Activated CD8-positive, alpha-beta memory T cell treated with anti-CD3 and anti-CD28 coated beads, Interleukin-2, amount 10 ng/mL, durations not matched to agents 7 days and 5 days (primary cell): ENCODE measurements around the gene TBL1X. TPM values are rescaled to one million over a fixed set of nuclear protein-coding genes. Genes with fewer than 3 reads are reported as not detected.
"Not testable (repeated sequence)": the region's sequence is repeated elsewhere in the genome, so short reads cannot be mapped to it uniquely, and the experiment has no call there.

Experiments
- ATAC-seq: fragments of 150-1000 bp; cut with Tn5 transposase; one replicate; pipeline ENCODE4 v1.10.0; 2021; ENCODE audit warnings: moderate library complexity
- CTCF ChIA-PET: fragments of 350-600 bp; sonication (Branson Sonifier 250); formaldehyde crosslinking; loops from one replicate; lab custom pipeline; 2021; ENCODE audit warnings: antibody characterized with exemption; lab: Charles Lee
- DNase-seq: peaks from one replicate; pipeline ENCODE4 v3.0.0-alpha.2; 2020
- H3K27ac Mint-ChIP-seq: one replicate; pipeline ENCODE4 v1.8.0; 2021; ENCODE audit warnings: mild to moderate bottlenecking, mixed read lengths
- H3K27me3 Mint-ChIP-seq: one replicate; pipeline ENCODE4 v1.8.0; 2021; ENCODE audit warnings: mixed read lengths
- H3K36me3 Mint-ChIP-seq: one replicate; pipeline ENCODE4 v1.8.0; 2021; ENCODE audit warnings: mild to moderate bottlenecking, mixed read lengths
- H3K4me1 Mint-ChIP-seq: one replicate; pipeline ENCODE4 v1.8.0; 2021; ENCODE audit warnings: mixed read lengths
- H3K4me3 Mint-ChIP-seq: one replicate; pipeline ENCODE4 v1.8.0; 2021; ENCODE audit warnings: mild to moderate bottlenecking, moderate library complexity, mixed read lengths
- H3K9me3 Mint-ChIP-seq: one replicate; pipeline ENCODE4 v1.8.0; 2022; ENCODE audit warnings: low read depth, mixed read lengths
- total RNA-seq, 2 experiments: library from RNA; stranded (reverse); gene quantifications; one replicate each; pipeline ENCODE4 v1.2.3, GENCODE V29; 2021

Gene TBL1X
- total RNA-seq, 2 experiments from 2014 or later = 33.2 to 35.5 TPM

- no peaks in the 10 kb centered on the region for H3K27me3 Mint-ChIP-seq
- H3K27ac Mint-ChIP-seq = no peak overlapping the region
- H3K4me3 Mint-ChIP-seq = no peak overlapping the region
- H3K9me3 Mint-ChIP-seq = no peaks in the 10 kb centered on the region
- peaks cover 36% of the 10 kb centered on the region for H3K4me1 Mint-ChIP-seq
- CTCF ChIA-PET = no interaction called here
- ATAC-seq (no peak), DNase-seq (no peak)
- H3K36me3 Mint-ChIP-seq = peaks cover 17% of the 10 kb centered on the region
Measured at GRCh38 chrX:9467146-9467545, 2.3 kb downstream of the TBL1X start.

DNA sequence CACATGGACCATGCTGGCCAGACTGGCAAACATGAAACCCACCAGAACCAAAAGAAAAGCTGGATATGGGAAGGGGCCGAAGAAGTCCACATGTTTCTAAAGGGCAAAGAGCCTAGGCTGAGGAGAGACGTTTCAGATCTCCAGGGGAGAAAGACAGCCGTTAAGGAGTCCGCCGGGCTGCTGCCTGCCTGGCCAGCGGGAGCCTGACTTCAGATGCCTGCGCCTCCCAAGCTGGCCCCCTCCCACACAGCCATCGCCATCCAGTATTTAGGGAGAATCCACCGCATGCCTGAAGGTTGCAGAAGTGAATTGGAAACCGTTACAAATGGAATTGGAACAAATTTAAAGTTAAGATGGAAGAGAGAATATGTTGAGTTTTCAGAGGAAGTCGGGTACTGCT lies 2.9 kb downstream of the TBL1X start:
- no peaks in the 10 kb centered on the region for H3K9me3 Mint-ChIP-seq
- H3K27ac Mint-ChIP-seq = no peak overlapping the region
- peaks cover 30% of the 10 kb centered on the region for H3K4me1 Mint-ChIP-seq
- DNase-seq (no peak), ATAC-seq (no peak)
- peaks cover 17% of the 10 kb centered on the region for H3K36me3 Mint-ChIP-seq
- CTCF ChIA-PET = no interaction called here
- H3K4me3 Mint-ChIP-seq = no peak overlapping the region
- H3K27me3 Mint-ChIP-seq = no peaks in the 10 kb centered on the region

- Mint-ChIP-seq H3K9me3 (no peaks in the 10 kb centered on the region), H3K4me1 (peaks cover 32% of the 10 kb centered on the region), H3K4me3 (no peak overlapping the region), H3K27ac (no peak overlapping the region), H3K27me3 (no peaks in the 10 kb centered on the region), H3K36me3 (peaks cover 50% of the 10 kb centered on the region)
- ATAC-seq (no peak), DNase-seq (no peak)
- CTCF ChIA-PET = no interaction called here
Measured at GRCh38 chrX:9471571-9471985, 6.7 kb downstream of the TBL1X start.

- H3K27me3 Mint-ChIP-seq = no peaks in the 10 kb centered on the region
- peaks cover 19% of the 10 kb centered on the region for H3K4me1 Mint-ChIP-seq
- H3K4me3 Mint-ChIP-seq = no peak overlapping the region
- no peaks in the 10 kb centered on the region for H3K9me3 Mint-ChIP-seq
- peaks cover 60% of the 10 kb centered on the region for H3K36me3 Mint-ChIP-seq
- DNase-seq (no peak), ATAC-seq (no peak)
- CTCF ChIA-PET = no interaction called here
- H3K27ac Mint-ChIP-seq = no peak overlapping the region
Measured at GRCh38 chrX:9473708-9474107, 8.8 kb downstream of the TBL1X start.

DNA sequence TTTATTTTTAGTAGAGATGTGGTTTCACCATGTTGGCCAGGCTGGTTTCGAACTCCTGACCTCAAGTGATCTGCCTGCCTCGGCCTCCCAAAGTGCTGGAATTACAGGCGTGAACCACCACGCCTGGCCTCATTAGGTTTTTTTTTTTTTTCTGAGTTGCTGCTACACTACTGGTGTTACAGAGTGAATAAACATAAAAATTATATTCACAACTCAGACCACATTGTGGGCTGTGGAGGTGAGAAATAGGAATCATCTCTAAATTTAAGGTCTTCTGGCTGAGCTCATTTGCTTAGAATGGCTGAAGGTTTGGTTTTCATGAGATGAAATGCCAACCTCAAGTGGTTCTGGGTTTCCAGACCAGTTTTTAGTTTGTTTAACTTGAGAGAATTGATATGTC lies 10.6 kb downstream of the TBL1X start:
- peaks cover 63% of the 10 kb centered on the region for H3K36me3 Mint-ChIP-seq
- not testable (repeated sequence) for DNase-seq

DNA sequence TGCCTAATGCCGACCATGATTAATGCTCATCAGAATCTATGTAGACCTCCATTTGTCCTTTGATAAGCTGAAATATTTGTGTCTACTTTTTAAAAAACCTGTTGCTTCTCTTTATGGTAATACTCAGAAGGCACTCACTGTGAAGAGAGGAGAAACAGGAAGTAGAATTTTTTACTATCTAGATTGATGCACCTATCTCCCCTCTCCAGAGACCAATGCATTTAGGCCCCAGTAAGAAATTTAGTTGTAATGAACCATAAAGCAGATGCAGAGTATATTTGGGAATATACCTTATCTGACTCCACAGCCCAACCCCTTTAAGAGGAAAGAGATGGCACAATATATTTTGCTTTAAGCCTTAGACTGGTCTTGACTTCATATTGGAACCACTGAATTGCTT lies 11.1 kb downstream of the TBL1X start:
- Mint-ChIP-seq H3K9me3 (peaks cover 2% of the 10 kb centered on the region), H3K27me3 (no peaks in the 10 kb centered on the region), H3K4me1 (peaks cover 15% of the 10 kb centered on the region), H3K27ac (no peak overlapping the region), H3K36me3 (peaks cover 60% of the 10 kb centered on the region), H3K4me3 (no peak overlapping the region)
- ATAC-seq = no peak
- CTCF ChIA-PET = no interaction called here
- DNase-seq = no peak

More for the DNA sequence above, 10.6 kb downstream of the TBL1X start:
- H3K27me3 Mint-ChIP-seq, ATAC-seq, CTCF ChIA-PET, H3K4me3 Mint-ChIP-seq, H3K9me3 Mint-ChIP-seq, H3K27ac Mint-ChIP-seq: not testable (repeated sequence)
- H3K4me1 Mint-ChIP-seq = peaks cover 16% of the 10 kb centered on the region

- H3K27ac Mint-ChIP-seq = no peak overlapping the region
- no peaks in the 10 kb centered on the region for H3K27me3 Mint-ChIP-seq
- no peak for DNase-seq
- no peak overlapping the region for H3K4me3 Mint-ChIP-seq
- peaks cover 62% of the 10 kb centered on the region for H3K36me3 Mint-ChIP-seq
- CTCF ChIA-PET = no interaction called here
- no peak for ATAC-seq
- peaks cover 15% of the 10 kb centered on the region for H3K4me1 Mint-ChIP-seq
- peaks cover 2% of the 10 kb centered on the region for H3K9me3 Mint-ChIP-seq
Measured at GRCh38 chrX:9476810-9477575, 12.1 kb downstream of the TBL1X start.

- Mint-ChIP-seq H3K9me3 (peaks cover 2% of the 10 kb centered on the region), H3K4me1 (no peaks in the 10 kb centered on the region), H3K36me3 (peaks cover 35% of the 10 kb centered on the region), H3K4me3 (no peak overlapping the region), H3K27ac (no peak overlapping the region), H3K27me3 (no peaks in the 10 kb centered on the region)
- ATAC-seq (no peak), DNase-seq (no peak)
- CTCF ChIA-PET = no interaction called here
Measured at GRCh38 chrX:9482408-9482807, 17.6 kb downstream of the TBL1X start.

GRCh38 chrX:9482837-9483236 lies 18.0 kb downstream of the TBL1X start:
- DNase-seq = no peak
- H3K27me3 Mint-ChIP-seq = no peaks in the 10 kb centered on the region
- CTCF ChIA-PET = no interaction called here
- H3K9me3 Mint-ChIP-seq = peaks cover 2% of the 10 kb centered on the region
- H3K27ac Mint-ChIP-seq = no peak overlapping the region
- ATAC-seq = no peak
- H3K4me3 Mint-ChIP-seq = no peak overlapping the region
- H3K36me3 Mint-ChIP-seq = peaks cover 31% of the 10 kb centered on the region
- no peaks in the 10 kb centered on the region for H3K4me1 Mint-ChIP-seq

DNA sequence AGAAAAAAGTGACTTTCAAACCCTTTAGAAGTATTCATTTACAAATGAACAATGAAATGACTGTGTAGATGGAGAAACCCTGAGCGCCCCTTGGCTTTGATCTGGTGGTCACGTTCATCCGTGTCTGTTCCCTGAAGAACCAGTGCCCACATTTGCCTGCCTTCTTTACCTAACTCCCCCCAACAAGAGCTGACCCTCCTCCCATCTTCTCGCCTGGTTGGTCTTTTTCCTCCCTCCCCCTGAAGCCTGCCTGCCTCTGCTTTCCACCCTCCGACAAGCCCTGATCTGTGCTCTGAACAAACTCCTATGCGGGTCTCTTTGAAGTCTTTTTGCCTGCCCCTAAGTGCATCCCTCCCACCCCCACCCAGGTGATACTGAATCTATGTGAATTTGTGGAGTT lies 18.5 kb downstream of the TBL1X start:
- Mint-ChIP-seq H3K4me3 (no peak overlapping the region), H3K27me3 (no peaks in the 10 kb centered on the region), H3K27ac (no peak overlapping the region), H3K4me1 (no peaks in the 10 kb centered on the region), H3K9me3 (peaks cover 2% of the 10 kb centered on the region), H3K36me3 (peaks cover 28% of the 10 kb centered on the region)
- CTCF ChIA-PET = no interaction called here
- DNase-seq = no peak
- ATAC-seq = no peak

- H3K27ac Mint-ChIP-seq = no peak overlapping the region
- DNase-seq (no peak), ATAC-seq (no peak)
- no peaks in the 10 kb centered on the region for H3K27me3 Mint-ChIP-seq
- H3K36me3 Mint-ChIP-seq = peaks cover 16% of the 10 kb centered on the region
- CTCF ChIA-PET = no interaction called here
- H3K4me1 Mint-ChIP-seq = no peaks in the 10 kb centered on the region
- no peaks in the 10 kb centered on the region for H3K9me3 Mint-ChIP-seq
- H3K4me3 Mint-ChIP-seq = no peak overlapping the region
Measured at GRCh38 chrX:9486786-9487387, 22.0 kb downstream of the TBL1X start.

DNA sequence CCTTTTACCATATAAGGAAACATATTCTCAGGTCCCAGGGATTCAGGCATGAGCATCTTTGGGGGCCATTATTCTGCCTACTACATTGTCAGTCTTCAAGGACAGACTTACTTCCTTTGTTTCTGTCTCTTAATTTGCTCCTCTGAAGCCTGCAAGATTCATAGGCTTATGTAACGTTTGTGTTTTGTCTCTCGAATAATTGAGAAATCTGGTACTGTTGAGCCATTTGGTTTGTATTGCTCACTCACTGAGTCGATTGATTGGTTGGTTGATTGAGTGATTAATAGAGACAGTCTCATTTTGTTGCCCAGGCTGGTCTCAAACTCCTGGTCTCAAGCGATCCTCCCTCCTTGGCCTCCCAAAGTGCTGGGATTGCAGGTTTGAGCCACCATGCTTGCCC lies 23.7 kb downstream of the TBL1X start:
- ATAC-seq = no peak
- Mint-ChIP-seq H3K27me3 (no peaks in the 10 kb centered on the region), H3K27ac (no peak overlapping the region), H3K4me3 (no peak overlapping the region), H3K9me3 (no peaks in the 10 kb centered on the region), H3K36me3 (peaks cover 7% of the 10 kb centered on the region), H3K4me1 (no peaks in the 10 kb centered on the region)
- DNase-seq = no peak
- CTCF ChIA-PET = no interaction called here

GRCh38 chrX:9489234-9489633 lies 24.4 kb downstream of the TBL1X start:
- H3K27ac Mint-ChIP-seq = no peak overlapping the region
- H3K9me3 Mint-ChIP-seq = no peaks in the 10 kb centered on the region
- CTCF ChIA-PET = no interaction called here
- peaks cover 6% of the 10 kb centered on the region for H3K36me3 Mint-ChIP-seq
- H3K4me1 Mint-ChIP-seq = no peaks in the 10 kb centered on the region
- H3K4me3 Mint-ChIP-seq = no peak overlapping the region
- DNase-seq (no peak), ATAC-seq (no peak)
- no peaks in the 10 kb centered on the region for H3K27me3 Mint-ChIP-seq

DNA sequence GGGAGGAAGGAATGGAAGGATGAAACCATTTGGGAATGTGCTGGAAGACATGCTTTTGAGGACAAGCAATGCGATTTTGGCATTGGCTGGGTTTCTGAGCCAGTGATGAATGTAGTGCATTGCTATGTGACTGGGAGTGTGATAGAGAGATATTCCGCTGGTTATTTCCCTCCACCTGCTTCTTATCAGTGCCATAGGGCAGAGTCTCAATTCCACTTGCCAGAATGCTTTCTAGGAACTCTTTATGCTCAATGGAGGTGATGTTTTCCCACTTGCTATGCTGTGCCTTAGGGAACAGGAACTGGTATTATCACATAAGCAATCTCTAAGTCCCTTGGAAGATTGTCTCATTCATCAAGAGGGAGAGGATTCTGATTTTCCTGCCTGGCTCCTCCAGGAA lies 28.0 kb downstream of the TBL1X start:
- Mint-ChIP-seq H3K4me3 (no peak overlapping the region), H3K9me3 (no peaks in the 10 kb centered on the region), H3K36me3 (peaks cover 13% of the 10 kb centered on the region), H3K27me3 (no peaks in the 10 kb centered on the region), H3K4me1 (peaks cover 2% of the 10 kb centered on the region), H3K27ac (no peak overlapping the region)
- DNase-seq (no peak), ATAC-seq (no peak)
- CTCF ChIA-PET = no interaction called here
